DOHH2 (cell line): ENCODE results near the gene CAMKMT.

ENCODE experiments used
- EZH2phosphoT487 ChIP-seq: fragments of 200-600 bp; sonication (generic); IDR thresholded peaks from 2 replicates; pipeline ENCODE4 v1.6.1; 2017; ENCODE audit warnings: borderline replicate concordance, mild to moderate bottlenecking, antibody characterized with exemption, low read length, moderate library complexity, mixed read lengths
- TF ChIP-seq, protein P1 (sequence below): fragments of 200-600 bp; sonication (generic); IDR thresholded peaks from one replicate; pipeline ENCODE4 v1.5.1; 2014; ENCODE audit warnings: antibody characterized with exemption, mild to moderate bottlenecking, low read depth, low read length; ENCODE audit not compliant: poor library complexity, severe bottlenecking

DNA sequence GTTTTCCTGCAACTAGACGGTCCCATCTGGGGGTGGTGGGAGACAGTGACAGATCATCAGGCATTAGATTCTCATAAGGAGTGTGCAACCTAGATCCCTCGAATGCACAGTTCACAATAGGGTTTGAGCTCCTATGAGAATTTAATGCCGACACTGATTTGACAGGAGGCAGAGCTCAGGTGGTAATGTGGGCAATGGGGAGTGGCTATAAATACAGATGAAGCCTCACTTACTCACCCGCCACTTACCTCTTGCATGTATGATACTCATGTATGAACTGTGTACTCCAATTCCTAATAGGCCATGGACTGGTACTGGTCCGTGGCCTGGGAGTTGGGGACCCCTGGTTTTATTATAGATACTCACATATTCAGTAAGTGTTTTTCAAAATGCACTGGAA lies 457.3 kb downstream of the CAMKMT start:
- TF ChIP-seq EZH2phosphoT487, result no peak
- TF ChIP-seq, protein P1, sequence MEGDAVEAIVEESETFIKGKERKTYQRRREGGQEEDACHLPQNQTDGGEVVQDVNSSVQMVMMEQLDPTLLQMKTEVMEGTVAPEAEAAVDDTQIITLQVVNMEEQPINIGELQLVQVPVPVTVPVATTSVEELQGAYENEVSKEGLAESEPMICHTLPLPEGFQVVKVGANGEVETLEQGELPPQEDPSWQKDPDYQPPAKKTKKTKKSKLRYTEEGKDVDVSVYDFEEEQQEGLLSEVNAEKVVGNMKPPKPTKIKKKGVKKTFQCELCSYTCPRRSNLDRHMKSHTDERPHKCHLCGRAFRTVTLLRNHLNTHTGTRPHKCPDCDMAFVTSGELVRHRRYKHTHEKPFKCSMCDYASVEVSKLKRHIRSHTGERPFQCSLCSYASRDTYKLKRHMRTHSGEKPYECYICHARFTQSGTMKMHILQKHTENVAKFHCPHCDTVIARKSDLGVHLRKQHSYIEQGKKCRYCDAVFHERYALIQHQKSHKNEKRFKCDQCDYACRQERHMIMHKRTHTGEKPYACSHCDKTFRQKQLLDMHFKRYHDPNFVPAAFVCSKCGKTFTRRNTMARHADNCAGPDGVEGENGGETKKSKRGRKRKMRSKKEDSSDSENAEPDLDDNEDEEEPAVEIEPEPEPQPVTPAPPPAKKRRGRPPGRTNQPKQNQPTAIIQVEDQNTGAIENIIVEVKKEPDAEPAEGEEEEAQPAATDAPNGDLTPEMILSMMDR, result no peak
